ENCODE data around the gene DHDH.
"Not testable (repeated sequence)": the region's sequence is repeated elsewhere in the genome, so short reads cannot be mapped to it uniquely, and the experiment has no call there.

DNA sequence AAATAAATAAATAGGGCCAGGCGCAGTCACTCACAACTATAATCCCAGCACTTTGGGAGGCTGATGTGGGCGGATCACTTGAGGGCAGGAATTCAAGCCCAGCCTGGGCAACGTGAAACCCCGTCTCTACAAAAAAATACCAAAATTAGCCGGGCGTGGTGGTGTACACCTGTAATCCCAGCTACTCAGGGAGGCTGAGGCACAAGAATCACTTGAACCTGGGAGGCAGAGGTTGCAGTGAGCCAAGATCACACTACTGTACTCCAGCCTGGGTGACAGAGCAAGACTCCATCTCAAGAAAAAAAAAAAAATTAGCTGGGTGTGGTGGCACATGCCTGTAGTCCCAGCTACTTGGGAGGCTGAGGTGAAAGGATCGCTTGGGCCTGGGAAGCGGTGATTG lies 7.6 kb upstream of the DHDH start:
- TF ChIP-seq POLR2A (IDR thresholded peaks at IDR 0.05) = not testable (repeated sequence)
- TF ChIP-seq, protein P1, sequence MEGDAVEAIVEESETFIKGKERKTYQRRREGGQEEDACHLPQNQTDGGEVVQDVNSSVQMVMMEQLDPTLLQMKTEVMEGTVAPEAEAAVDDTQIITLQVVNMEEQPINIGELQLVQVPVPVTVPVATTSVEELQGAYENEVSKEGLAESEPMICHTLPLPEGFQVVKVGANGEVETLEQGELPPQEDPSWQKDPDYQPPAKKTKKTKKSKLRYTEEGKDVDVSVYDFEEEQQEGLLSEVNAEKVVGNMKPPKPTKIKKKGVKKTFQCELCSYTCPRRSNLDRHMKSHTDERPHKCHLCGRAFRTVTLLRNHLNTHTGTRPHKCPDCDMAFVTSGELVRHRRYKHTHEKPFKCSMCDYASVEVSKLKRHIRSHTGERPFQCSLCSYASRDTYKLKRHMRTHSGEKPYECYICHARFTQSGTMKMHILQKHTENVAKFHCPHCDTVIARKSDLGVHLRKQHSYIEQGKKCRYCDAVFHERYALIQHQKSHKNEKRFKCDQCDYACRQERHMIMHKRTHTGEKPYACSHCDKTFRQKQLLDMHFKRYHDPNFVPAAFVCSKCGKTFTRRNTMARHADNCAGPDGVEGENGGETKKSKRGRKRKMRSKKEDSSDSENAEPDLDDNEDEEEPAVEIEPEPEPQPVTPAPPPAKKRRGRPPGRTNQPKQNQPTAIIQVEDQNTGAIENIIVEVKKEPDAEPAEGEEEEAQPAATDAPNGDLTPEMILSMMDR (IDR thresholded peaks at IDR 0.05) = not testable (repeated sequence)

Data from heart left ventricle (tissue), 13 donors.